NT2/D1 (cell line): Measurements from ENCODE around the gene NFYC.

Source experiments
- DNase-seq: peaks from one replicate; pipeline ENCODE4 v3.0.0-alpha.2; 2011; ENCODE audit warnings: low read depth, low spot score
- H3K27me3 ChIP-seq: 2 replicates; pipeline ENCODE4 v1.6.0; 2011; ENCODE audit warnings: mild to moderate bottlenecking; ENCODE audit not compliant: insufficient read length, insufficient read depth
- H3K36me3 ChIP-seq: 2 replicates; pipeline ENCODE4 v1.6.1; 2011; ENCODE audit warnings: mild to moderate bottlenecking, low read length, mixed read lengths; ENCODE audit not compliant: insufficient read depth, insufficient read length
- H3K4me1 ChIP-seq: 2 replicates; pipeline ENCODE4 v1.5.1; 2011; ENCODE audit not compliant: insufficient read depth, insufficient read length
- H3K4me3 ChIP-seq: 2 replicates; pipeline ENCODE4 v1.5.1; 2011; ENCODE audit warnings: low read depth; ENCODE audit not compliant: insufficient read length
- H3K9ac ChIP-seq: 2 replicates; pipeline ENCODE4 v1.6.0; 2011; ENCODE audit warnings: low read depth; ENCODE audit not compliant: insufficient read length
- H3K9me3 ChIP-seq: 2 replicates; pipeline ENCODE4 v1.5.1; 2011; ENCODE audit warnings: mild to moderate bottlenecking, low read length; ENCODE audit not compliant: insufficient read depth
- SUZ12 ChIP-seq: IDR thresholded peaks from 2 replicates; pipeline ENCODE4 v1.6.1; 2011; ENCODE audit not compliant: insufficient read length, insufficient read depth; ENCODE audit errors: extremely low read depth
- YY1 ChIP-seq: IDR thresholded peaks from 2 replicates; pipeline ENCODE4 v1.6.1; 2011; ENCODE audit not compliant: insufficient read length, insufficient read depth
- ZNF274 ChIP-seq: IDR thresholded peaks from 2 replicates; pipeline ENCODE4 v1.6.1; 2011; ENCODE audit warnings: mild to moderate bottlenecking, low read depth, low read length

NFYC gene

GRCh38 chr1:40801742-40802077 lies 110.2 kb downstream of the NFYC start:
- TF ChIP-seq SUZ12 (no peak), YY1 (no peak), ZNF274 (no peak)

DNA sequence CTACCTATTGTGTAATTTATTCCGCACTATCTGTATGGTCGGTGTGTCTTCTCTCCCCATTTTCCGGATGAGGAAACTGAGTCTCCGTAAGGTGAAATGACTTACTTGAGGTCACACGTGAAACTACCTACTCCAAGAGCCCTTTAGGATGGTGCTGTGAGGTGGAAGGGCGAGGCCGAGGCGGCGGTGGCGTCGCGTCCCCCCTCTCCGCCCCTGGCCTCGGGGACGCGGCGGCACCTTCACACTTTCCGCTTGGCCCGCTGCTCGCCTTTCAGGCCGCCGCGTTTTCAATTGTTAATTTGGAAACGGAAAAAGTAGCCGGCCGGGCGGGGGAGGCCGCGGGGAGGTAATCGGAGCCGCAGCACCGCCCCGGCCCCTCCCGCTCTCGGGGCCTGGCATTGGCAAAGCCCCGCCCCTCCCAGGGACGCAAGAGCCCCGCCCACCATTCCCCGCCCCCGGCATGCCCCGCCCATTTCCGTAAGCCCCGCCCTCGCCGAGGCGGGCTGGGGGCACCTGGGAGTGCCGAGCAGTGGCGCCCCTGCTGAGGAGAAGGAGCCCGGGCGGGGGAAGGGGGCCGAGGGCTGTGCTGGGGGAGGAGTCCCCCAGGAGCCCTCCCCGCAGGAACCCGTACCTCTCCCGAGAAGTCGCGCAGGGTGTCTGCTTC lies 110.7 kb downstream of the NFYC start:
- H3K4me3 ChIP-seq, result no peak overlapping the region
- TF ChIP-seq ZNF274 (no peak), YY1 (no peak), SUZ12 (no peak)
- no peaks in the 10 kb centered on the region for H3K9me3 ChIP-seq
- H3K36me3 ChIP-seq, result no peaks in the 10 kb centered on the region
- H3K27me3 ChIP-seq, result peaks cover 4% of the 10 kb centered on the region
- DNase-seq, result peak; percentile 95
- H3K9ac ChIP-seq, result peak overlapping the region; percentile 4
- H3K4me1 ChIP-seq, result peaks cover 58% of the 10 kb centered on the region

More at GRCh38 chr1:40801742-40802077, 110.2 kb downstream of the NFYC start:
- no peak for DNase-seq
- peaks cover 4% of the 10 kb centered on the region for H3K27me3 ChIP-seq
- no peak overlapping the region for H3K9ac ChIP-seq
- no peak overlapping the region for H3K4me3 ChIP-seq
- H3K36me3 ChIP-seq, result no peaks in the 10 kb centered on the region
- H3K4me1 ChIP-seq, result peaks cover 56% of the 10 kb centered on the region
- H3K9me3 ChIP-seq, result no peaks in the 10 kb centered on the region

GRCh38 chr1:40802742-40803113 lies 111.2 kb downstream of the NFYC start:
- Histone ChIP-seq H3K9me3 (no peaks in the 10 kb centered on the region), H3K4me1 (peaks cover 56% of the 10 kb centered on the region), H3K27me3 (peaks cover 4% of the 10 kb centered on the region), H3K36me3 (no peaks in the 10 kb centered on the region), H3K4me3 (no peak overlapping the region), H3K9ac (peak overlapping the region; percentile 4)
- TF ChIP-seq YY1 (no peak), ZNF274 (no peak), SUZ12 (no peak)
- no peak for DNase-seq

DNA sequence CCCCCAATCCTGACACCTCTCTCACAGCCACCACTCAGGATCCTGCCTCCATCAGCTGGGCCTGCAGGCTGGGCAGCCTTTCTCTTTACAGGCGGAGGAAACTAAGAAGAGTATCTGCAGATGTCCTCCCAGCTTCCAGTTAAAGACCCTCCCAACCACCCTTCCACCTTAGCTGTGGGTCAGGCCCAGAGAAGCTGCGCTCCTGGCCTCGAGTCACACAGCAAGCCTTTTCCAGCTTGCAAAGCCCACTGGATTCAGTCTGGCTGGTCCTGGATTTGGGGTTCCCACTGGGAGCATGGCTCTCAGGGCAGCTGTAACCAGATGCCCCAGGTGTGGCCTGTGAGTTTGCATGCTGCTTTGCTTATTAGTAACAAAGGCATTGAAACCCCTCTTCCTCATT lies 111.9 kb downstream of the NFYC start:
- Histone ChIP-seq H3K9me3 (no peaks in the 10 kb centered on the region), H3K4me3 (no peak overlapping the region), H3K27me3 (peaks cover 4% of the 10 kb centered on the region), H3K4me1 (peaks cover 51% of the 10 kb centered on the region), H3K9ac (no peak overlapping the region), H3K36me3 (no peaks in the 10 kb centered on the region)
- no peak for DNase-seq
- TF ChIP-seq SUZ12 (no peak), ZNF274 (no peak), YY1 (no peak)

DNA sequence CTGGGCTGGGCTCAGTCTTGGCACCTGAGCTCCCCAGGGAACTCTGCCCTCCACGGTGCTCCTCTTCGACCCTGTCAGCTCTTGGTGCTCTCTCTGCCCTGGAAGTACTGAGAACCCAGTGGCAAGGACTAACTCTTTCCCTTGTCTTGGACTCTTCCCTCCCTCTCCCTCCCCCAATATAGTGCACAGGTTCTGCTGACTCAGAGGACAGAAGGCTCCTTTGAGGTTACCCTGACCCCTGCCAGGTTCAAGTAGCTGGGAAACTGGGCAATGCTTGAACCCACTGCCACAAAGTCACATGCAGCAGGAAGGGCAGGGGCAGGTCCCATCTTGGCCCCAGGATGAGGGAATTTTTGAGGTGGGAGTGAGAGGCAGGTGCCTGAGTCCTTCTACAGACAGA lies 112.4 kb downstream of the NFYC start:
- peaks cover 4% of the 10 kb centered on the region for H3K27me3 ChIP-seq

GRCh38 chr1:40806240-40806639 lies 114.7 kb downstream of the NFYC start:
- DNase-seq, result no peak
- Histone ChIP-seq H3K9ac (no peak overlapping the region), H3K36me3 (no peaks in the 10 kb centered on the region), H3K4me1 (peaks cover 31% of the 10 kb centered on the region), H3K9me3 (no peaks in the 10 kb centered on the region), H3K4me3 (no peak overlapping the region), H3K27me3 (peaks cover 8% of the 10 kb centered on the region)
- no peak for TF ChIP-seq YY1
- no peak for TF ChIP-seq ZNF274
- TF ChIP-seq SUZ12, result no peak

More for the DNA sequence above, 112.4 kb downstream of the NFYC start:
- H3K36me3 ChIP-seq, result no peaks in the 10 kb centered on the region
- no peaks in the 10 kb centered on the region for H3K9me3 ChIP-seq
- H3K9ac ChIP-seq, result no peak overlapping the region
- H3K4me1 ChIP-seq, result peaks cover 47% of the 10 kb centered on the region
- H3K4me3 ChIP-seq, result no peak overlapping the region
- no peak for DNase-seq
- TF ChIP-seq ZNF274 (no peak), SUZ12 (no peak), YY1 (no peak)

DNA sequence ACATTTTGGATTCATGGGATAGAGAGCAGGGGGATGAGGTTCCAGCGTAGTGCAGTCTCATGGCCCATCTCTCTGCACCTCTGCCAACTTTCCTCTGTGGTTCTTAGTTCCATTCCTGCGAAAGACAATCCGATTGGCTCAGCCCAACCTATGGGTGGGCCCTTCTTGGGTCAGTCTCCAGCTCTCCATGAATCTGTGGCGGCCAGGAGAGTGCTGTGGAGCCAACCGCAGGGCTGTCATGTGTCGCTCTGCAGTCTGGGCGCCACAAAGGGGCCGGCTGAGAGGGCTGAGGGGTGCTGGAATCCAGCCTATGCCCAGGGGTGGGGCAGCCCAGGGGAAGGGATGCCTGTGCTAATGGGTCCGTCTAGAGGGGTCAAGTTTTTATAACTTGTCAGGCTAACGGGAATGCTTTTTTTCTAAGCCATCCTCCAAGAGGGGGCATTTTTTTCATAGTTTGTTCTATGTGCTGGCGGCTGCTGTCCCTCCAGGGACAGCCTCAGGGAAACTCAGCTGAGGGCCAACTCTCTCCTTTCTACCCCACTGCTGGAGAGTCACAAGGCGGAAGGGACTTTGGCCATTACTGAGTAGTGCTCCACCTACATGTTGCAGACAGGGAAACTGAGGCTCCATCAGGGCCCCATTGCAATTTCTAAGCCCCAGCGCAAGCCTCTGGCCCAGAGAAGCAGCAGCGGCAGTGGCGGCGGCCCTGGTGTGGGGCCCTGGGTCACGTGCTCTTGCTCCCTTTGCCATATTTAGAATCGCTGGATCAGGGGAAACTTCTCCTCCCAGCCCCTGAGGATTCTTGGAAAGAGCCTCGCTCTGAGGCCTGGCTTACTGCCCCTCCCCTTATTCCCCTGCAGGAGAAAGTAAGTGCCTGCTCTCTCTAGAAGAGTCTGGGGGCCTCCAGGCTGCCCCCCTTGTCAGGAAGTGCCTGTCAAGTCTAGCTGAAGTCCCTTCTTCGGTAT lies 115.5 kb downstream of the NFYC start:
- no peak for DNase-seq
- no peak overlapping the region for H3K4me3 ChIP-seq
- peaks cover 4% of the 10 kb centered on the region for H3K27me3 ChIP-seq
- H3K4me1 ChIP-seq, result peaks cover 25% of the 10 kb centered on the region
- no peaks in the 10 kb centered on the region for H3K36me3 ChIP-seq
- no peak overlapping the region for H3K9ac ChIP-seq
- TF ChIP-seq YY1 (no peak), SUZ12 (no peak), ZNF274 (no peak)
- H3K9me3 ChIP-seq, result no peaks in the 10 kb centered on the region
